Stimulated activated naive CD8-positive, alpha-beta T cell treated with anti-CD3 and anti-CD28 coated beads, Interleukin-15, Interleukin-2, amounts not matched to agents 100 ng/mL and 50 ng/mL, for 24 hours (primary cell): ENCODE results near the gene PALS1.
"Not testable (repeated sequence)": the region's sequence is repeated elsewhere in the genome, so short reads cannot be mapped to it uniquely, and the experiment has no call there.

Source experiments
- H3K27ac Mint-ChIP-seq: one replicate; pipeline ENCODE4 v1.8.0; 2021; ENCODE audit warnings: mild to moderate bottlenecking, mixed read lengths
- H3K27me3 Mint-ChIP-seq: one replicate; pipeline ENCODE4 v1.8.0; 2021; ENCODE audit warnings: mixed read lengths
- H3K36me3 Mint-ChIP-seq: one replicate; pipeline ENCODE4 v1.8.0; 2021; ENCODE audit warnings: low read depth, mixed read lengths
- H3K4me1 Mint-ChIP-seq: one replicate; pipeline ENCODE4 v1.8.0; 2021; ENCODE audit warnings: low read depth, mixed read lengths
- H3K4me3 Mint-ChIP-seq: one replicate; pipeline ENCODE4 v1.8.0; 2021; ENCODE audit warnings: mild to moderate bottlenecking, mixed read lengths
- H3K9me3 Mint-ChIP-seq: one replicate; pipeline ENCODE4 v1.8.0; 2021; ENCODE audit warnings: mixed read lengths

PALS1 gene

DNA sequence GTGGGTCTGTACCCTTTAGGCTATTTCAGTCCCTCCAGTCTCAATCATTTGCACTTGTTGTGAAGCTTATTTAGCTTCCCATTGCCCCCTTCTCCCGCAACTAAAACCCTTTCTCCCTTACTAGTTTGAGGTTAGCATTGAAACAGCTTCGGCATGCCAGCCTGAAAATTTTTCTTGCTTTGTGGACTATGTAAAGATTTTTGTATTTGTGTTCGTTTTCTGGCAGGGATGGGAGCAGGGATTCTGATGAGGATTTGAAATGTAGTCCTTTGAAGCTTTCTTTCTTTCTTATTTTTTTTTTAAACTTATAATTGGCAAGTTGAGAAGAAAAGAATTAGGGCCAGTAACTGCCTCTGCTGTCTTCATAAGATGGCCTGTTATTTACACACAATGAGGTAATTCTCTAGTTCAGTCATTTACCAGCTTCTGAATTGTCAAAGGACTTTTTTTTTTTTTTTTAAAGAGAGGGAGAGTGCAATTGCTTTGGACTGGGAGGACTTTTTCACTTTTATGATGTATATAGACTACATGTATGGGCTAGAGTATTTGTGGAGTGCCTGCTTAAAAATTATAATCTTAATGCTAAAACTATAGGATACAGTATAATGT lies 29.0 kb downstream of the PALS1 start:
- H3K4me3 Mint-ChIP-seq = no peak overlapping the region
- H3K4me1 Mint-ChIP-seq = peaks cover 9% of the 10 kb centered on the region
- H3K27ac Mint-ChIP-seq = no peak overlapping the region
- H3K36me3 Mint-ChIP-seq = peaks cover 27% of the 10 kb centered on the region
- H3K9me3 Mint-ChIP-seq = no peaks in the 10 kb centered on the region
- no peaks in the 10 kb centered on the region for H3K27me3 Mint-ChIP-seq

DNA sequence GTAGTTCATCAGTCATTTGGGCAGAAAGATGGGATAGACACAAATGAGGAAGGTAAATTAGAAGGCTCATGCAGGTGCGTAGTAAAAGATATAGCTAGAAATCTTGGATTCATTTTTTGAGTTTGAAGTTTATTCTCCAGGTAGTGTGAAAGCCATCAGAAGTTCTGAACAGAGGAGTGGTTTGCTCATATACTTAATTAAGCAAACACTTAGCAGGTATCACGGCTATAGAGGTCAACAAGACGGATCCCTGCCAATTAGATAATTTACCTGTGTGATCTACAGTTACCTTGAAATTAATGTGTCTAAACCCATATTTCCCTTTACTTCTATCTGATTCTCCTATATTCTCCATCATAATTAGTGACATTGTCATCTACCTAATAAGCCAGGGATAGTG lies 29.7 kb downstream of the PALS1 start:
- no peak overlapping the region for H3K4me3 Mint-ChIP-seq
- H3K9me3 Mint-ChIP-seq = no peaks in the 10 kb centered on the region
- no peaks in the 10 kb centered on the region for H3K27me3 Mint-ChIP-seq
- H3K36me3 Mint-ChIP-seq = peaks cover 32% of the 10 kb centered on the region
- H3K4me1 Mint-ChIP-seq = peaks cover 11% of the 10 kb centered on the region
- H3K27ac Mint-ChIP-seq = no peak overlapping the region

DNA sequence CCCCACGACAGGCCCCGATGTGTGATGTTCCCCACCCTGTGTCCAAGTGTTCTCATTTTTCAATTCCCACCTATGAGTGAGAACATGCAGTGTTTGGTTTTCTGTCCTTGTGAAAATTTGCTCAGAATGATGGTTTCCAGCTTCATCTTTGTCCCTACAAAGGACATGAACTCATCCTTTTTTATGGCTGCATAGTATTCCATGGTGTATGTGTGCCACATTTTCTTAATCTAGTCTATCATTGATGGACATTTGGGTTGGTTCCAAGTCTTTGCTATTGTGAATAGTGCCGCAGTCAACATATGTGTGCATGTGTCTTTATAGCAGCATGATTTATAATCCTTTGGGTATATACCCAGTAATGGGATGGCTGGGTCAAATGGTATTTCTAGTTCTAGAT lies 32.0 kb downstream of the PALS1 start:
- H3K4me1 Mint-ChIP-seq, H3K27ac Mint-ChIP-seq, H3K4me3 Mint-ChIP-seq, H3K9me3 Mint-ChIP-seq, H3K27me3 Mint-ChIP-seq: not testable (repeated sequence)
- peaks cover 37% of the 10 kb centered on the region for H3K36me3 Mint-ChIP-seq

DNA sequence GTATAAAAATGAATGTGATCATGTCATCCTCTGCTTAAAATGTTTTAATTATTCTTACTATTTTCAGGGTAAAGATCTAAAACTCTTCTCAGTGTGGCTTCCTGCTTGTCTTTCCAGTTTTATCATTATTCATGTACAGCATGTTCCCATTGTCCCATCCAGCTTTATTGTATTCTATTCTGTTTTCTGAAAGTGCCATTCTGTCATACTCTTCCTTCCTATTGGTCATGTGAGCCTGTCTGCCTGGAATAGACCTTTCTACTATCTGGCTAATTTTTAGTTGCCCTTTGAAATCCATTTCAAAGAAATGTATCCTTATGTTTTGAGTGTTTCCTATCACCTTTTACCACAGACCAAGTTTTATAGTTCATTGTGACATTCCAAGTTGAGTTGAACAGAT lies 34.9 kb downstream of the PALS1 start:
- peaks cover 7% of the 10 kb centered on the region for H3K4me1 Mint-ChIP-seq
- no peaks in the 10 kb centered on the region for H3K9me3 Mint-ChIP-seq
- H3K27me3 Mint-ChIP-seq = no peaks in the 10 kb centered on the region
- H3K36me3 Mint-ChIP-seq = peaks cover 31% of the 10 kb centered on the region
- no peak overlapping the region for H3K27ac Mint-ChIP-seq
- no peak overlapping the region for H3K4me3 Mint-ChIP-seq

DNA sequence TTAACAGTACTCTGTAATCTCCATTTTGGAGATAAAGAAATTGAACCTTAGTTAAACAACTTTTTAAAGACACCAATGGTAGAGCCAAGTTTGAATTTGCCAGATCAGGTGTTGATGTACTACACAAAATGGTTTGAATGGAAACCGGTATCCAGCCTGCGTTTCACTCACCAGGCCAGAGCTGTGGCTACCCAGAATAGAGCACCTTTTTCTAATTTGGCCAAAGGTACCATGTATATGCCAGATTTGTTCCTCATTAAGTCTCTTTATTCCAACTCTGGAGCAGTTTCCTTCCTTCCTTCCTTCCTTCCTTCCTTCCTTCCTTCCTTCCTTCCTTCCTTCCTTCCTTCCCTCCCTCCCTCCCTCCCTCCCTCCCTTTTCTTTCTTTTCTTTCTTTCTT lies 39.3 kb downstream of the PALS1 start:
- Mint-ChIP-seq H3K27me3 (no peaks in the 10 kb centered on the region), H3K9me3 (no peaks in the 10 kb centered on the region), H3K4me3 (no peak overlapping the region), H3K27ac (no peak overlapping the region), H3K36me3 (peaks cover 9% of the 10 kb centered on the region), H3K4me1 (peaks cover 7% of the 10 kb centered on the region)

DNA sequence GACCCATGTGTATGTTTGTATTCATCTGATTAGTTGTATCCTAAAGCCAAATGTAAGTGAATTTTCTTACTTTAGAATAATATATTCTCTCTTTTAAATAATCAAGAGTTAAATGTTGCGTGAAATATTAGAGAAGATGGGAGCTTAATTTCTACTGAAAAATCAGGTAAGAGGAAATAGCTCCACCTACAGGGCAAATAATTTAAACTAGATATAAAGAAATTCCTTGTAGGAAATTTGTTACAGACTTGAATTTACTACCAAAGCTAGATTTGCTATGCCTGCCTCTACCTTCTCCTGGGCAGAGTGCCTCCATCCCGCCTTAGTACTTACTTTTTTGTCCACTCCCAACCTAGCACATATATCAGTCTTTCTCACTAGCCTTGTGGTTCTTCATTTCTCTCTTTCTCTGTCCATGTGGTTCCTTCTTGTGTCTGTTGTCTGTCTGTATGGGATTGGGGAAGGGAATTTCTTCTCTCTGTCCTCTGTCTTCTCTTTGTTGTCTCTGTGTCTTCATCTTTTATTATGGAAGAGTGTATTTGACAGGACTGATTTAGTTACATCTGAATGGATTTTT lies 44.7 kb downstream of the PALS1 start:
- Mint-ChIP-seq H3K9me3 (no peaks in the 10 kb centered on the region), H3K4me3 (no peak overlapping the region), H3K27ac (no peak overlapping the region), H3K27me3 (no peaks in the 10 kb centered on the region), H3K4me1 (no peaks in the 10 kb centered on the region), H3K36me3 (no peaks in the 10 kb centered on the region)
